ENCODE measurements around the gene ALMS1.
"Not testable (repeated sequence)": the region's sequence is repeated elsewhere in the genome, so short reads cannot be mapped to it uniquely, and the experiment has no call there.

The ALMS1 gene

DNA sequence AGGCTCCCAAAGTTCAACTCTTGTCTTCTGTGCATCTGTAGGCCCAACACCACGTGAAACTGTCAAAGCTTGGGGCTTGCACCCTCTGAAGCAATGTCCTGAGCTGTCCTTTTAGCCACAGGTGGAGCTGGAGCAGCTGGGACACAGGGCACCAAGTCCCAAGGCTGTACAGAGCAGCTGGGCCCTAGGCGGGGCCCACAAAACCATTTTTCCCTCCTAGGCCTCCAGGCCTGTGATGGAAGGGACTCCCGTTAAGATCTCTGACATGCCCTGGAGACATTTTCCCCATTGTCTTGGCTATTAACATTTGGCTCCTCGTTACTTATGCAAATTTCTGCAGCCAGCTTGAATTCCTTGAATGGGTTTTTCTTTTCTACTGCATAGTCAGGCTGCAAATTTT lies 145.1 kb downstream of the ALMS1 start:
- DNase-seq, result not testable (repeated sequence)

DNA sequence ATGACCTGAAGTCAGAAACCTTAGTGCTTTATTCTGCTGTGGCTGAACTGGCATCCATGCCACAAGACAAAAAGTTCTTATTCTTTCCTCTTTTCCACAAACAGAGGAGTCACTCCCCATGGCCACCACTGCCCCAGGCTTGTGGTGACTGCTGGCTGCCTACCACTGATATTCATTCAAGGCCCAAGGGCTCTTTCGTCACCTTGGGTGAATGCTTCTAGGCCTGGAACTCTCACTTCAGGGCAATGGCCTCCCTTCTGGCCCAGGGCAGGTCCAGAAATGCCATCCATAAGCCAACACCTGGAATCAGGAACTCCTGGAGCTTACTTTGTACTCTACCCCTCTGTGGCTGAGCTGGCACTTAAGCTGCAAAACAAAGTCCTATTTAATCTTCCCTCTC lies 146.7 kb downstream of the ALMS1 start:
- DNase-seq, result no peak

DNA sequence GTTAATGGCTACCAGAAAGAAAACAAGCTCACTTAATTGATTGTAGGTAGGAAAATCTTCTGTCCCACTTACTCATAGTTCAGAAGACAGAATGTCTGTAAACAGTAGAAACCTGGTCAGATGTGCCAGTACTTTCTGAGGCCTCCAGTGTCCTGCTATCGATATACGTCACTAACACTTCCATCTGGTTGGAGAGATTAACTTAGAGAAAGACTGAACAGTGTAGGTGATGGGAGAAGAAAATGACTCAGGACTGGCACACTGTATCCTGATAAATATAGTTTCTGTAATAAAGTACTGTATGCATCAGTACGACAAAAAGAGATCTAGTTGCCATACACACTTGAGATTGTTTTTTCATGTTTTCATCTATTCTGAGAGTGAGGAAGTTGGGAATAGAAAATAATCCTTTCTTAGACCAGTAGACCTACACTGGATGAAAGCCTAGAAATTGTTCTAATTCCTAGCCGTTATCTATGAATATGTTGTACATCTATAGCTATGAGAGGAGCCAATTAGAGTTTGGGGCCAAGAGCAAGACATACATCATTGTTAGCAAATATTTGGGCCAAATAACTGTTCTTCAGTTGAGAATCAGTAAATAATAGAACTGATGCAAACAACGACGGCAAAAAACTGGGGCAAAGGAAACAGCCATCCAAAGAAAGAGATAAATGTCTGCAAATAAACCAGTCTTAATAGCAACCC lies 150.7 kb downstream of the ALMS1 start:
- no peak for DNase-seq

DNA sequence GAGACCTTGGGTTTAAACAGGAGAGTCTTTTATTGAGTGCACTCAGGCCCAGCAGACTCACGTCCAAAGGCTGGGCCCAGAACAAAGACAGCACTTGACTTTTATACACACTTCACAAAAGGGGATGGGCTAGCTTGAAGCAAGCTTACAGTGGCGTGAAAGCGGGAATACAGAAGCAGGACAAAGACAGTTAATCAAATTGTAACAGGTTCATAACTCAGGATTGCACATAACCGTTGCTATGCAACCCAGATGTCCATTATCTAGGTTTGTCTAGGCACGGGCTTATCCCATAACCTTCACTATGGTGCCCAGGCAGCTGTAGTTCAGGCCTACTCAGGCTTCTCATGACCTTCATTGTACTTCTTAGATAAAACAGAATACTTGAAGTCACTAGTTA lies 175.2 kb downstream of the ALMS1 start:
- not testable (repeated sequence) for DNase-seq

DNA sequence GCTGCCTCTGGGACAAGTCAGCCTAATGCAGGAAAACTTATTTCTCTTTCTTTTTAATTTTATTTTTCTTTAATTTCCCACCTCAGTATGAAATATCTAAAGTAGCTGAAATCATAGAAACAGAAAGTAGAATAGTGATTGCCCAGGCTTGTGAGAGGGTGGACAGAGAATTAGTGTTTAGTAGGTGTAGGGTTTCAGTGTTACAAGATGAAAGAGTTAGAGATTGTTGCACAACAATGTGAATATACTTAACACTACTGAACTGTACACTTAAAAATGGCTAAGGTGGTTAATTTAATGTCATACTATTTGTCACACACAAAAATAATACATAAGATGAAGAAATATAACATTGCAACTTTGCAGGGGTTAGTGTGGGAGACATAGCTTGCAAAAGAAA lies 175.8 kb downstream of the ALMS1 start:
- no peak for DNase-seq

DNA sequence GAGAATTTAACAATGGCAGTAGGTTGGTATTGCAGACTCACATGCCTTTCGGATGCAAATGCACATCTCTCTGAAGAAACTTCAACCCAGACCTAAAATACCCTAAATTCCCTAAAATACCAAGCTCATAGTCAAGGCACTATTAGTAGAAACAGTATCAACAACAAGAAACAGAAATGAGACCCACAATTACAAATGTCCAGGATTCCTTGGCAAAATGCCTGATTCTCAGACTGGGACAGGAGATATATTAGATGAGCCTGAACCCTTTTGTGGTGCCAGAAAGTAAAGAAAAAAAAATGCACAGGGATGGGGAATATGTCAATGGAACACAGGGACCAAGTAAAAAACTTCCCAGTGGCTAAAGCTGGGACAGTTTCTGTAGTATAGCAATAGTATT lies 179.3 kb downstream of the ALMS1 start:
- DNase-seq, result no peak

DNA sequence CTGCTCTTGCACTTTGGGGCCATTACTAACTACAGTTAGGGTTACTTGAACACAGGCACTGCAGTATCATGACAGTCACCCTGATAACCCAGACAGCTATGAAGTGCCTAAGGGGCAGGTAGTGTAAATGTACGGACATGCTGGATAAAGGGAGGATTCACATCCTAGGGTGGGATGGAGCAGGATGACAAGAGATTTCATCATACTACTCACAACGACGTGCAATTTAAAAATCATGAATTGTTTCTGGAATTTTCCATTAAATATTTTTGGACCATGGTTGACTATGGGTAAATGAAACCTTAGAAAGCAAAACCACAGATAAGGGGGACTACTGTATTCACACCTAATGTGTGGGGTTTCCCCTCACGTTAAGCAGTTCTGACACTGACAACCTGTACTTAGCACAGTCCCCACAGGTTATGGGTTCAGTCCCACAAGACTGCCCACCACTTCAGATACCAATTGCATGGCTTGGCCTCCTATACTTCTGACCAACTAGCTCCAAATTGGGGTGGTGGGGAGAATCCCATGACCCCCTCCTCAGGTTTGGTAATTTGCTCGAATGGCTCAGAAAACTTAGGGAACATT lies 180.7 kb downstream of the ALMS1 start:
- no peak for DNase-seq

DNA sequence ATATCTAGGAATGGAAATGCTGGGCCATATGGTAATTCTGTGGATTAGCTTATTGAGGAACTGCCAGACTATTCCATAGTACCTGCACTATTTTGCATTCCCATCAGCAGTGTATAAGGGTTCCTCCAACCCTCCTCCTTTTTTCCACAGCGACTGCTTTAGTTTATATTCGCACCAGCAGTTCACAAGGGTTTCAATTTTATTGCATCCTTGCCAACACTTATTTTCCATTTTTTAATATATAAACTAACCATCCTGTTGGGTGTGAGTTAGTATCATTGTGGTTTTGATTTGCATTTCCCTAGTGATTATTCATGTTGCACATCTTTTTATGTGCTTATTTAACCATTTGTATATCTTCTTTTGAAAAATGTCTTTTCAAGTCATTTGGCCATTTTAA lies 189.6 kb downstream of the ALMS1 start:
- no peak for DNase-seq

DNA sequence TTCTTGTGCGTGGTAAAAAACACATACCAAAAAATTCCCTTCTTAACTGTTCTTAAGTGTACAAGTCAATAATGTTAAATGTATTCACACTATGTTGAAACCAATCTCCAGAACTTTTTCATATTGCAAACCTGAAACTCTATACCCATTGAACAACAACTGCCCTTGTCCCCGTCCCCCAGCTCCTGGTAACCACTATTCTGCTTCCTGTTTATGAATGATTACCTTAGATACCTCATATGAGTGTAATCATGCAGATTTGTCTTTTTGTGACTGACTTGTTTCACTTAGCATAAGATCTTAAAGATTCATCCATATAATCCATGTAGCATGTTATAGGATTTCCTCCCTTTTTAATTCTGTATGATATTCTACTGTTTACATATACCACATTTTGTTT lies 196.7 kb downstream of the ALMS1 start:
- no peak for DNase-seq

DNA sequence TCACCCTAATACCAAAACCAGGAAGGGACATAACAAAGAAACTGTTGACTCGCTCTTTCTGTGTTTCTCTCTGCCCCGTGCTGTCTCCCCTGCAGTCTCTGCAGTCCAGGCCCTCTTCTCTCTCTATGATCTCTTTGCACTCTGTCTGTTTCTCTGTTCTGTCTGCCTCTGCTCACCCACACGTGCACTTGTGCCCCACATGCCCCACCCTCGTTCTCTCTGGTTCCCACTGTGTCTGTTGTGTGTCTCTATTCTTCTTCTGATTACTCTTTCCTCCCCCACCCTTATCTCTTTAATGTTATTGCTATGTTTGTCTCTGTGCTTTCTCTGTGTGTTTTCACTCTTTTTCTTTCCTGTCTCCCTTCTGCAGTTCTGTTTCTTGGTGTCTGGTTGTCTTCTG lies 202.5 kb downstream of the ALMS1 start:
- DNase-seq, result no peak

DNA sequence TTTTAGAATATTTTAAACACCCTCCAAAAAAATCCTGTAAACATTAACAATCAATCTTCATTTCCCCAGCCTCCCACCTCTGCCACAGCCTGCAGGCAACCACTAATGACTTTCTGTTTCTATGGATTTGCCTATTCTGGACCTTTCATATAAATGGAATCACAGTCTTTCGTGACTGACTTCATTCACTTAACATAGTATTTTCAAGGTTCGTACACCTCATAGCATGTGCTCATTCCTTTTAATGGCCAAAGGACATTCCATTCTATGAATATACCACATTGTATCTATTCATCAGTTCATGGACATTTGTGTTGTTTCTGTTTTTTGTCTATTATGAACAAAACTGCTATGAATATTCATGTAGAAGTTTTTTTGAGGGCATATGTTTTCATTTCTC lies 208.0 kb downstream of the ALMS1 start:
- no peak for DNase-seq

DNA sequence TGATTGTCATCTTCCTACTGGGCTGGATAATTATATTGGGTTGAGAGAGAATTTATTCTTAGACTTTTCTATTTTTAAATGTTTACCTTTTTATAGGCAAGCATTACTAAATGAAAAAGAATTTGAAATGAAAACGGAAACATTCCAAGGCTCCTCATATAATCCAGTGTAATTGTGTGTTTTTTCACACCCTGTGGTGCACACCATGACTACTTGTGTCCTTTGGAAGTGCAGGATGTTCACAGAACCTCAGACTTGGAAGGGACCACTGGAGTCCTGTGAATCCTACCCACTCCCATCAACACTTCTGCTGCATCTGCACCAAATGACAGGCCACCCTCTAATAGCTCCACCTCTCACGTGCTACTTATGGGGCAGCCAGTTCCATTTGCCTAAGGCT lies 208.6 kb downstream of the ALMS1 start:
- no peak for DNase-seq

DNA sequence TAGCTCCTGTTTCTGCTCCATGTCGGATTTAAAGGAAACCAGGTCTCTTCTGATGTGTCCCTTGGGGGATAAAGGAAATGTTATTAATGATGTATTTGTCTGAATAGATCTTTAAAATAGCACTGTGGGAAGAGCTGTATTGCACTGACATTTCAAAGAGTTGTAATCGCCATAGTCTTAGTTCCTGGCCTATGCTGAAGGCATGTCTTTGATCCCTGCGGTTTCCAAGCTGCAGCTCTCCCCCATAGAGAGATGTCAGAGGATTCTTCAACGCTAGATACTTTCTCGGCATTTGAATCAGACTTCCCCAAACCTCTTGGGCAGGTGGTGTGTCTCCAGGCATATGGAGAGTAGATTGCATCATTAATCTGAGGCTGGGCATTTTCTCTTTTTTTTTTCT lies 216.1 kb downstream of the ALMS1 start:
- DNase-seq, result no peak

DNA sequence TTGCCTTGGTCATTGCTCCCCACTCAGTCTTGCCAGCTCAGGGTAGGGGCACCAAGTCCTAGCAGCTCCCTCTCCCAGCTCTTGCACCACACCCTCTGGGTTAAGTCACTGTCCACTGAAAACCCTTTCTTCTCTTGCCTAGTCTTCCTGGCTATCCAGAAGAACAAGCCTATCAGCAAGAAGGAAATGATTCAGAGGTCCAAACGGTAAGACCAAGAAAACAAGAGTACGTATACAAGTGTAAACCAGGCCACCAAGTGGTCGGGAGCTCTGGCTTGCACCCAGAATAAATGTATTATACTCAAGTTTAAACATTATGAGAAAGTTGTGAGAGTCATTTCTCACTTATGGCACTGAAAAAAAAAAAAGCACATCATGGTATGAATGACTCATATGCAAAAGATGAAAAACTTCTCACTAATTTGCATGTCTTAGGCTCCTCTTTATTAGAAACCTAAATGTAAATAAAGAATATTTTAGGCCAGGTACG lies 217.5 kb downstream of the ALMS1 start:
- not testable (repeated sequence) for DNase-seq

DNA sequence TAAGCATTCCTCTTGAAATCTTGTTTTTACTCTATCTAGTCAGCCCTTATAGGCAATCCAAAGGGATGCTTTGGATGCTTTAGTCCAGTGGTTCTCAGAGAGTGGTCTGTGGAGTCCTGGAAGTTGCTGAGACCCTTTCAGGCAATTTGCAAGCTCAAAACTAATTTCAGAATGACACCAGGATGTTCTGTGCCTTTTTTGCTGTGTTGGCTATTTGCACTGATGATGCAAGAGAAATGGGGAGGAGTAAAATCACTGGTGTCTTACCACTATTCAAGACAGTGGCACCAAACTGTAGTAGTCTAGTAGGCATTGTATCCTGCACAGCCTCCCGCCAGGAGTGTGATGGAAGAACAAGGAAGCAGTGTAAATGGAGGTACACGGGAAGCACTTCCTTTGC lies 219.0 kb downstream of the ALMS1 start:
- not testable (repeated sequence) for DNase-seq

DNA sequence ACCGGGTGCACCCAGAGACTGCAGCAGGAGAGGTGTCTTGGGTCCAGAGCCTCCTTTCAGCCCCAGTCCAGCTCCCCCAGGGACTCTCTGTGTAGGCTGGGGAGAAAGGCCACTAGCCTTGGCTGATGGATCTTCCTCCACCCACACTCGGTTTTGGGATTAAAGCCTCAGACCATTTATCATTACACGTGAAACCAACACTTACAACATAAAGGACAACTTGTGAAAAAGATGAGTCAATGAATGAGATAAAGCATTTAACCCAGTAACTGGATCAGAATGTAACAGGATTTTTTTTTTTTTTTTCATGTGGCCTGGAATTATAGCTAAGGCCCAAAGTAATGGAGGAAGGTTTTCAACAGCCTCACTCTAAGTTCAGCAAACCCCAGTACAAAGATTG lies 224.5 kb downstream of the ALMS1 start:
- DNase-seq, result no peak

DNA sequence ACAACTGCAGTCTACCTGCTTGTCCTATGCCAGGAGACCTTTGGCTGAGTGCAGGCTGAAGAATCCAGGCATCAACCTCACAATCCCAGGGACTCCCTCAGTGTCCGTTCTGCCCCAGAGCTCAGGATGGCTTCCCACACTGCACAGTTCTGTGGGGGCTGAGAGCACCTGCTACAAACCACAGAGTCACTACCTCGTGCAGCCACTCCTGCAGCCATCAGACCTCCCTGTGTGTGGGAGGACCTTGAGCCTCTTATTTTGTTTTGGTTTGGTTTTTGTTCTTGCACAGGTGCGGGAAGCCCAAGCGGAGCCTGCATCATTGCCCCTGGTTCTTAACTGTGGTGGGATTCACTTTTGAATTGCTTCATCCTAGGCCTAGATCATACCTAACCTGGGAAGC lies 225.6 kb downstream of the ALMS1 start:
- no peak for DNase-seq

DNA sequence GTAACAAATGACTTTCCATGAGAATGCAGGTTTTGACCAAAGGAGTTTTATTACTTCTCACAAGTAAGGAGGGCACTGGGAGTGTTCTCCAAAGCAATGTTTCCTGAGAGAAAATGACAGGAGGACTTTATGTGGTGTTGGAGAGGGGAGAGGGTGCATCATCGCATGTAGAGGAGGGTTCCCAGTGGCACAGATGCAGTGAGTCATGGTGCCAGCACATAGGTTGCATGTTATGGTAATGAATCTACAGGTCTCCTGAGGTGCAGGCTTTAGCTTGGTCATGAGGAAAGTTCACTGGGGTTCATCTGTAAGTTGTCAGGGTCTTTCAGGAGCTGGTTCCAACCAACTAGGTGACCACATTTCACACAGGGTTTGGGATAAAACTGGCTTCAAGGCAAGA lies 226.2 kb downstream of the ALMS1 start:
- DNase-seq, result no peak

DNA sequence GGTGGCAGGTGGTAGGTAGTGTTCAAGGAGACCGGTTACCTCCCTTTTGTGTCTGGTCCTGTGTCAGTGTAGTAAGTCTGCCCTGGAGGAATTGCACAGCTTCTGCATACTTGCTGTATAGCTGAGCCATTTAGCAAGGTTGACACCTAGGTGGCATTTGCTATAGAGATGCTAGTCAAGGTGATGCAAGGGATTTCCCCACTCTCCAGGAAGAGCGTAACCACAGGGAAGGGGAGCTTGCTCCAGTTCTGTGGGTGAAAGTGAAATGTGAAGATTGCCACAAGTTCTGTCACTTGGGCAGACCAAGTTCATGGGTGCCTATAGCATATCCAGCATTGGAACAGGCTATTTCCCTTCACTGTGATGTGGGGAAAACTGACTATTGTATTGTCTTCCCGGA lies 228.5 kb downstream of the ALMS1 start:
- DNase-seq, result no peak

DNA sequence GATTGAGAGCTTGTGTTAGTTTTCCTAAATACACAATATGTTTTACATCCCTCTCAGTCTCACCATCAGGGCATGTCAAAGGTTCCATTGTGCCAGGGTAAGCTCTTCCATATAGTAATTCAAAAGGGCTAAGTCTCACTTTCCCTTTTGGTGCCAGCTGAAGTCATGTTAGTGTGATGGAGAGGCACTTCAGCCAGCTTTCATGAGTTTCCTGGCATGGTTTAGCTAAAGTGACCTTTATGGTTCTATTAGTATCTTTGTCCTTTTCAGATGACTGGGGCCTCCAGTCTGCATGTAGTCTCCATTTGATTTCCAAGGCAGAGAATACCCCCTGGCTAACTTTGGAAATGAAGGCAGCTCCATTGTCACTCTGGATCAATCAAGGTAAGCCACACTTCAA lies 229.4 kb downstream of the ALMS1 start:
- DNase-seq, result no peak

DNA sequence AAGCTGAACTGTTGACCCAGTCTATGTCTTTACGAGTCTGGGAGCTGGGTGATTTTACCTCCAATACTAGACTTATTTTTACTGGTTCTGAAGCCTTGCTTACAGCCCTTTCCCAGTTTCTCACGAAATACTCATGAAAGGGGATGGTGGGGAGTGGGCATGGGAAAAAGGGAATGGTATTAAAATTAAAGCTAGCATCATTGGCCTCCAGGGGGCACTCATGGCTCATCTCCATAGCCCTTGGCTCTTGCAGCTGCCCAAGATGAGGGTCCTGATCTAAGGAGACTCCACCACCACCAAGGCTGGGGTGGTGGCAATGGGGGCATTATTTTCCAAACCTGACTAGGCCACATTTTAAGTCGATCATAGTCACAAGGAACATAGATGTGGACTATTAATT lies 234.3 kb downstream of the ALMS1 start:
- not testable (repeated sequence) for DNase-seq

DNA sequence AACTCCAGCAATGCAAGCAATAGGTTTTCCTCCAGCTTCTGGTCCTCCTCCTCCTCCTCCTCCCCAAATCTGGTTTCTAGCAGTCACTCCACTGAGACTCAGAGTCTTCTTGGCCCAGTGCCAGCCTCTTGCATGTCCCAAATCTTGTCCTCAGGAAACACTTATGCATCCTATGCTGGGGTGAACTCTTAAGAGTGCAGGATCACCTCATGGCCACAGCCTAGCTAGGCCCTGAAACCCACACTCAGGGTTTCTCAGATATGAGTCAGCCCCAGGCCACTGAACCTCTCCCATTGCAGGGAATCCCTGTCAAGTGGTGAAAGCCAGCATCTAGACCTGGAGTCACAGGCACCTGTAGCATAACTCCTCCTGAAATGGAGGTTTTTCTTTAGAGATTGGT lies 238.4 kb downstream of the ALMS1 start:
- DNase-seq, result not testable (repeated sequence)

DNA sequence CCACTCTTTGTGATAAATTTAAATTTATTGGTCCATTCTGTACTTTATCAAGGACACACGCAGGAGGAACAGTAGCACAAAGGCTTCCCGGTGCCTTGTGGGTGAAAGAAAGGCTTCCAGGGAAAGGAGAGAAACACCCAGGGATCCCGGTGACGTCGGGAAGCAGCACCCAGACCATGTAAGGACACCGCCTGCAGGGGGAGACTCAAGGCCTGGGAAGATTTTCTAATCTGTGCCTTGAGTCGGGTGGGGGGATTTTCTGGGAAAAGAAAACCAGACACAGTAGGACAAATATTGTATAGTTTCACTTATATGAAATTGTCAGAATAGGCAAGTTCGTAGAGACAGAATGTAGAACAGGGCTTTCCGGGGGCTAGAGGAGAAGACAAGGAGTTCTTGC lies 239.0 kb downstream of the ALMS1 start:
- DNase-seq, result not testable (repeated sequence)

DNA sequence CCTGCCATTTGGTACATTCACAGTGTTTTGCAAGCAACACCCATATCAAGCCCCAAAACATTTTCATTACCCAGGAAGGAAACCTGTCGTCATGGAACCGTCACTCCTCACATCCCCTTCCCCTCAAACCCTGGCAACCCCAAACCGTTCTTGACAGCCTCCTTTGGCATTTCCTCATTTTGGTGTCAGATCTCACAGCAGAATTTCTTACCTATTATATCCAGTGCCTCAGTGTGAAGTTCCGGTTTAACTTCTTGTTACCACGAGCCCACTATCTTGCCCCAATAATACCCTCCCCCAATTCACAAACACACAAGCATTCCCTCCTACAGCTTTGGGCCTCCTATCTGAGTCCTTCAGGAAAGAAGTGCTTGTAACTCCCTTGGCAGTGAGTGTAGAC lies 240.6 kb downstream of the ALMS1 start:
- not testable (repeated sequence) for DNase-seq

DNA sequence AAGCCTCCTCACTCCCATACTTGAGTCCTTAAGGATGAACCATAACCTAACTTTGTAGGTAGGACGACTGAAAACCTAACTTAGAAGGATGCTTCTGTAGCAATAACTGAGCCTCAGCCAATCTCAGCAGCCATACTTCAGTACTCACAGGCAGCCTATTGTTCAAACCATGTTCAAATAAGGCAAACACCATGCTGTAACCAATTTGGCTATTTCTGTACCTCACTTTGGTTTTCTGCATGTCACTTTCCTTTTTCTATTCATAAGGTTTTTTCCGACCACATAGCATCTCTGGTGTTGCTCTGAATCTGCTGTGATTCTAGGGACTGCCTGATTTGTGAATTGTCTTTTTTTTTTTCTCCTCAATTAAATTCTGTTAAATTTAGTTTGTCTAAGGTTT lies 242.9 kb downstream of the ALMS1 start:
- not testable (repeated sequence) for DNase-seq
